Measurements from ENCODE around the gene NUDT22. TPM values are rescaled to one million over a fixed set of nuclear protein-coding genes. Genes with fewer than 3 reads are reported as not detected.
A peak's percentile ranks its signal among the peaks of the same experiment; 100 is the strongest.

NUDT22 gene
- total and polyA plus RNA-seq, 2 experiments from 2014 or later: 33.9 to 67.0 TPM

- Mint-ChIP-seq H3K36me3 (ENCODE audit: low read depth) (peaks cover 31% of the 10 kb centered on the region), H3K27ac (peak overlapping the region; percentile 73), H3K27me3 (ENCODE audit: insufficient read depth, low read depth, poor library complexity) (peaks cover 23% of the 10 kb centered on the region), H3K4me1 (peaks cover 23% of the 10 kb centered on the region), H3K9me3 (peaks cover 3% of the 10 kb centered on the region; the same call in 2 of the 3 replicates), H3K4me3 (peak overlapping the region; percentile 94)
- Histone ChIP-seq H3K27me3 (ENCODE audit: insufficient read depth) (no peaks in the 10 kb centered on the region), H3K9me2 (ENCODE audit: insufficient read depth) (no peaks in the 10 kb centered on the region), H4K20me1 (replicated peaks; ENCODE audit: insufficient read depth) (no peaks in the 10 kb centered on the region), H3K4me2 (peak overlapping the region; percentile 94), H3K4me3 (peak overlapping the region; percentile 73), H2AFZ (no peak overlapping the region), H3K36me3 (ENCODE audit: insufficient read depth) (no peaks in the 10 kb centered on the region), H3F3A (replicated peaks; ENCODE audit: low read depth) (peaks cover 31% of the 10 kb centered on the region), H3K4me1 (ENCODE audit: insufficient read depth) (peaks cover 11% of the 10 kb centered on the region; the same call in 1 of the 2 replicates), H3K79me2 (replicated peaks; ENCODE audit: insufficient read depth) (no peaks in the 10 kb centered on the region), H3K27ac (ENCODE audit: low read depth) (peak overlapping the region; percentile 81)
- peak; percentile 53 for DNase-seq (ENCODE audit: low spot score)
- peak; percentile 13 for ATAC-seq
- TF ChIP-seq, protein P1, sequence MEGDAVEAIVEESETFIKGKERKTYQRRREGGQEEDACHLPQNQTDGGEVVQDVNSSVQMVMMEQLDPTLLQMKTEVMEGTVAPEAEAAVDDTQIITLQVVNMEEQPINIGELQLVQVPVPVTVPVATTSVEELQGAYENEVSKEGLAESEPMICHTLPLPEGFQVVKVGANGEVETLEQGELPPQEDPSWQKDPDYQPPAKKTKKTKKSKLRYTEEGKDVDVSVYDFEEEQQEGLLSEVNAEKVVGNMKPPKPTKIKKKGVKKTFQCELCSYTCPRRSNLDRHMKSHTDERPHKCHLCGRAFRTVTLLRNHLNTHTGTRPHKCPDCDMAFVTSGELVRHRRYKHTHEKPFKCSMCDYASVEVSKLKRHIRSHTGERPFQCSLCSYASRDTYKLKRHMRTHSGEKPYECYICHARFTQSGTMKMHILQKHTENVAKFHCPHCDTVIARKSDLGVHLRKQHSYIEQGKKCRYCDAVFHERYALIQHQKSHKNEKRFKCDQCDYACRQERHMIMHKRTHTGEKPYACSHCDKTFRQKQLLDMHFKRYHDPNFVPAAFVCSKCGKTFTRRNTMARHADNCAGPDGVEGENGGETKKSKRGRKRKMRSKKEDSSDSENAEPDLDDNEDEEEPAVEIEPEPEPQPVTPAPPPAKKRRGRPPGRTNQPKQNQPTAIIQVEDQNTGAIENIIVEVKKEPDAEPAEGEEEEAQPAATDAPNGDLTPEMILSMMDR (conservative IDR thresholded peaks at IDR 0.05; ENCODE audit: low read depth in 2 of 2): 0 out of 4 replicates have a peak, but pooled peaks of 1 of the 2 experiments have one; percentile 6
- no peak for TF ChIP-seq JUNB (IDR thresholded peaks at IDR 0.05; ENCODE audit: unreplicated experiment)
Observed at GRCh38 chr11:64268893-64269539, 42.9 kb downstream of the NUDT22 start.

GRCh38 chr11:64269540-64270220 is 43.6 kb downstream of the NUDT22 start:
- no peaks in the 10 kb centered on the region for H3K36me3 ChIP-seq (ENCODE audit: insufficient read depth)
- peak overlapping the region; percentile 95 for H3K27ac ChIP-seq (ENCODE audit: low read depth)
- Mint-ChIP-seq H3K27ac (peak overlapping the region; percentile 99), H3K4me1 (peaks cover 24% of the 10 kb centered on the region), H3K4me3 (peak overlapping the region; percentile 94), H3K27me3 (ENCODE audit: insufficient read depth, low read depth, poor library complexity) (peaks cover 23% of the 10 kb centered on the region), H3K36me3 (ENCODE audit: low read depth) (peaks cover 26% of the 10 kb centered on the region), H3K9me3 (peaks cover 3% of the 10 kb centered on the region; the same call in 2 of the 3 replicates)
- H3F3A ChIP-seq (replicated peaks; ENCODE audit: low read depth): peaks cover 29% of the 10 kb centered on the region
- H3K4me2 ChIP-seq: peak overlapping the region; percentile 97
- no peaks in the 10 kb centered on the region for H3K9me2 ChIP-seq (ENCODE audit: insufficient read depth)
- no peaks in the 10 kb centered on the region for H3K27me3 ChIP-seq (ENCODE audit: insufficient read depth)
- peak; percentile 100 for DNase-seq (ENCODE audit: low spot score)
- no peaks in the 10 kb centered on the region for H4K20me1 ChIP-seq (replicated peaks; ENCODE audit: insufficient read depth)
- peak; percentile 81 for ATAC-seq
- peaks cover 11% of the 10 kb centered on the region; the same call in 1 of the 2 replicates for H3K4me1 ChIP-seq (ENCODE audit: insufficient read depth)
- H2AFZ ChIP-seq: no peak overlapping the region
- H3K4me3 ChIP-seq: peak overlapping the region; percentile 80
- H3K79me2 ChIP-seq (replicated peaks; ENCODE audit: insufficient read depth): no peaks in the 10 kb centered on the region
- TF ChIP-seq JUNB (IDR thresholded peaks at IDR 0.05; ENCODE audit: unreplicated experiment) (no peak), CREB1 (CRISPR knock-in tag; IDR thresholded peaks at IDR 0.05; ENCODE audit: low read depth) (peak; percentile 60; the same call in 1 of the 2 replicates), EZH2 (IDR thresholded peaks at IDR 0.05; ENCODE audit: low read depth, unreplicated experiment) (no peak), ZNF114 (CRISPR knock-in tag; IDR thresholded peaks at IDR 0.05) (no peak), ETS1 (IDR thresholded peaks at IDR 0.05) (peak; percentile 99), EZH2phosphoT487 (IDR thresholded peaks at IDR 0.05; ENCODE audit: unreplicated experiment) (no peak), POLR2AphosphoS5 (IDR thresholded peaks at IDR 0.05; ENCODE audit: low read depth) (peak; percentile 81), ZNF331 (CRISPR knock-in tag; IDR thresholded peaks at IDR 0.05; ENCODE audit: low read depth) (no peak), STAT1 (IDR thresholded peaks at IDR 0.05; ENCODE audit: unreplicated experiment) (no peak), NANOG (IDR thresholded peaks at IDR 0.05; ENCODE audit: borderline replicate concordance) (no peak)
- TF ChIP-seq, protein P2, sequence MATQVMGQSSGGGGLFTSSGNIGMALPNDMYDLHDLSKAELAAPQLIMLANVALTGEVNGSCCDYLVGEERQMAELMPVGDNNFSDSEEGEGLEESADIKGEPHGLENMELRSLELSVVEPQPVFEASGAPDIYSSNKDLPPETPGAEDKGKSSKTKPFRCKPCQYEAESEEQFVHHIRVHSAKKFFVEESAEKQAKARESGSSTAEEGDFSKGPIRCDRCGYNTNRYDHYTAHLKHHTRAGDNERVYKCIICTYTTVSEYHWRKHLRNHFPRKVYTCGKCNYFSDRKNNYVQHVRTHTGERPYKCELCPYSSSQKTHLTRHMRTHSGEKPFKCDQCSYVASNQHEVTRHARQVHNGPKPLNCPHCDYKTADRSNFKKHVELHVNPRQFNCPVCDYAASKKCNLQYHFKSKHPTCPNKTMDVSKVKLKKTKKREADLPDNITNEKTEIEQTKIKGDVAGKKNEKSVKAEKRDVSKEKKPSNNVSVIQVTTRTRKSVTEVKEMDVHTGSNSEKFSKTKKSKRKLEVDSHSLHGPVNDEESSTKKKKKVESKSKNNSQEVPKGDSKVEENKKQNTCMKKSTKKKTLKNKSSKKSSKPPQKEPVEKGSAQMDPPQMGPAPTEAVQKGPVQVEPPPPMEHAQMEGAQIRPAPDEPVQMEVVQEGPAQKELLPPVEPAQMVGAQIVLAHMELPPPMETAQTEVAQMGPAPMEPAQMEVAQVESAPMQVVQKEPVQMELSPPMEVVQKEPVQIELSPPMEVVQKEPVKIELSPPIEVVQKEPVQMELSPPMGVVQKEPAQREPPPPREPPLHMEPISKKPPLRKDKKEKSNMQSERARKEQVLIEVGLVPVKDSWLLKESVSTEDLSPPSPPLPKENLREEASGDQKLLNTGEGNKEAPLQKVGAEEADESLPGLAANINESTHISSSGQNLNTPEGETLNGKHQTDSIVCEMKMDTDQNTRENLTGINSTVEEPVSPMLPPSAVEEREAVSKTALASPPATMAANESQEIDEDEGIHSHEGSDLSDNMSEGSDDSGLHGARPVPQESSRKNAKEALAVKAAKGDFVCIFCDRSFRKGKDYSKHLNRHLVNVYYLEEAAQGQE (IDR thresholded peaks at IDR 0.05; ENCODE audit: unreplicated experiment): no peak

Data from GM23338 (cell line).